ENCODE results near the gene A4GNT.

GRCh38 chr3:138081371-138082084 is 50.7 kb downstream of the A4GNT start:
- no peak for TF ChIP-seq CTCF (IDR thresholded peaks at IDR 0.05; ENCODE audit: low read depth, low read length, missing input control)
- no peak for TF ChIP-seq TAF1 (conservative IDR thresholded peaks at IDR 0.05)
- TF ChIP-seq YY1 (IDR thresholded peaks at IDR 0.05): no peak
- no peak for TF ChIP-seq SP1 (IDR thresholded peaks at IDR 0.05)
- TF ChIP-seq GABPA (IDR thresholded peaks at IDR 0.05 in 1 of 2, conservative IDR thresholded peaks at IDR 0.05 in 1 of 2): no peak
- TF ChIP-seq ATF3 (IDR thresholded peaks at IDR 0.05): no peak
- TF ChIP-seq ZBTB33 (IDR thresholded peaks at IDR 0.05): no peak
- TF ChIP-seq FOXA1 (IDR thresholded peaks at IDR 0.05): no peak
- TF ChIP-seq JUND (IDR thresholded peaks at IDR 0.05): no peak
